Frontal cortex (tissue), 4 donors: ENCODE results near the gene PRMT9. TPM values are rescaled to one million over a fixed set of nuclear protein-coding genes. Genes with fewer than 3 reads are reported as not detected.

ENCODE experiments used
- DNase-seq, 2 donors: peaks; one replicate each; pipeline ENCODE4 v3.0.0; 2012; ENCODE audit warnings: low spot score in 2 of 2
- FAIRE-seq: peaks from 2 replicates; lab custom pipeline; 2012; peaks lifted over from hg19 to GRCh38; lab: Jason Lieb, UNC
- total RNA-seq: library from RNA; depleted of rRNA; stranded (reverse); fragments of >200 nt; gene quantifications from one replicate; pipeline ENCODE4 v1.2.3, GENCODE V29; 2014
- donor health status: control.
- donor health status: control.
- donor health status: control.

PRMT9 gene
- total RNA-seq, 1 donor from 2014 or later: 13.0 TPM

DNA sequence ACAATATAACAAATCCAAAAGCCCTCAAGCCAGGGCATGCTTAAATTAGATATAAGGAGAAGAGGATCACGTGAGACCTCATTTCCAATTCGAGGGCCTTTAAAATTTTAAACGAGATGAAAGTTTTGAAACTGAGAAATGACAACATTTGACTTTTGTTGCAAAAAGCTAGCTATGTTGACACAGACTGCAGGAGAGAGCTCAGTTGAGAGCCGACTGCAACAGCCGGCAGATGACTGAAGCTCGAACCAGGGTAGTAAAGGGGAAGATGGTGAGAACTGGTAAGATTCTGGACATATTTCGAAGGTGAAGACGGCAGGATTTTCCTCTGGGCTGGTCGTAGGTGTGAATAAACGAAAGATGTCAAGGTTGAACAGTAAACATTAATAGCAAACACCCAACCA is 773 bp downstream of the PRMT9 start:
- DNase-seq (peak in 1 of 2 donors; percentile 32), FAIRE-seq (no peak)

- DNase-seq: no peak
- no peak for FAIRE-seq
Observed at GRCh38 chr4:147682755-147683154, 1.2 kb downstream of the PRMT9 start.

- no peak for FAIRE-seq
- DNase-seq: no peak
Observed at GRCh38 chr4:147678796-147679549, 5.0 kb downstream of the PRMT9 start.

GRCh38 chr4:147678106-147678505 is 5.9 kb downstream of the PRMT9 start:
- no peak for FAIRE-seq
- no peak for DNase-seq

DNA sequence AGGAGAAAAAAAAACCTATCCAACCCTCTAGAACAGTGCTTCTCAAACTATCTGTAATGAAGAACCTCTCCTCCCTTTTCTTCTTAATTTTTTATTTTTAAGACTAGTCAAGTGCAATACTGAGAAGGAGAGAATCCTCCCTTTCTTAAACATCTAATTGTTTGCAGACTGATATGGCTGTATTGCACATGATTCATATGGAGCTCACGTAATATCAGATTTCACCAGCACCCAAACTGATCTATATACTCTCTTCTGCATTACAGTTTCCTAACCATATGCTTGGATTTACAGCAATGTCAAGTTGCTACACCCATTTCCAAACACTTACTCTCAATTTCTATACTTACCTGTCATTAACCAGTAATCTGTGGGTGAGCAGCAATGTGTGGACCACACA is 9.5 kb downstream of the PRMT9 start:
- DNase-seq: no peak
- FAIRE-seq: no peak

DNA sequence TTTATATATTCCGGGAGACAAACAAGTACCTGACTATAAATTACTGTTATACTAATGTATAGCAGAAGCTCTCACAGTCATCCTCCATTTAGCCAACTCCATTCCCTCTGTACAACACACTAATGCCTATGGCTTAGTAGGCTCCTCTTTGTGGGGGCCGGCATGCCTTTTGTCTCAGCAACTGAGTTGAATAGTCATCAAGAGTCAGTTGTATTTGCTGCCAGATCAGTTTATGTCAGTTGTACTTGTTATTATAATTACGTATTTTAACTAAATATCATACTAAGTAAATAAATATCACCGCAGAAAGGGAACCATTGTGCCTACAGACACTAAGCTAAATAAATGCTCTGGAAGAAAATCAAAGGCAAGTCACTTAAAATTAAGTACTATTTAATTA is 9.9 kb downstream of the PRMT9 start:
- DNase-seq: no peak

GRCh38 chr4:147658501-147658900 is 25.5 kb downstream of the PRMT9 start:
- DNase-seq: no peak
- no peak for FAIRE-seq

More for the DNA sequence above, 9.9 kb downstream of the PRMT9 start:
- FAIRE-seq: no peak

DNA sequence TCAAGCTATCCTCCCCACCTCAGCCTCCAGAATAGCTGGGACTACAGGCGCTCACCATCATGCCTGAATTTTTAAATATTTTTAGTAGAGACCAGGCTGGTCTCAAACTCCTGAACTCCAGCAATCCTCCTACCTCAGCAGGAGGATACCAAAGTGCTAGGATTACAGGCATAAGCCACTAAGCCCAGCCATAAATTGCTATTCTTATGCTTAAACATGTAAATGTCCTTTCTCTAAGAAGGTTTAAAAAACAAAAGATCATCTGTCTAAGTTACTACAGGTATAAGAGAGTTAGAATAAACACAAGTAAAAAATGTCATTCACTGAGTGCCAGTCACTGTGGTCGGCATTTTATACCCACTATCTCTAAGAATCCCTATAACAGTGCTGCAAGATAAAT is 28.3 kb downstream of the PRMT9 start:
- DNase-seq (no peak), FAIRE-seq (no peak)

GRCh38 chr4:147651563-147651962 is 32.4 kb downstream of the PRMT9 start:
- FAIRE-seq: no peak
- DNase-seq: no peak

DNA sequence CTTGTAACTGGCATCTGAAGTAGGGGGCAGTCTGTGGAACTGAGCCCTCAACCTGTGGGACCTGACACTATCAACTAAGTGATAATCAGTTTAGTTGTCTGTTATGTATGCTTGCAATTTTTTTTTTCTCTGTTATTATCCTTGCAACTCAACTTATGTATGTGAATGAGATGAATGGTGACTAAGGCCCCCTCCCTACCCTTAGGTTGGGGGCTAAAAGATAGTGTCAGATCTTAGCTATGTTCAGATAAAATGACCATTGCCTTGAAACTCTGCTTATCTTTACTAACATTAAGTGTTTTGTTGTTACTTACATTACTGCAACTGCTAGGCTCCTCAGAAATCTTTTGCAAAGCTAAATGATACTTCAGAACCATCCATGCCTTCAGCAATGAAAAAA is 35.3 kb downstream of the PRMT9 start:
- FAIRE-seq: no peak
- no peak for DNase-seq

DNA sequence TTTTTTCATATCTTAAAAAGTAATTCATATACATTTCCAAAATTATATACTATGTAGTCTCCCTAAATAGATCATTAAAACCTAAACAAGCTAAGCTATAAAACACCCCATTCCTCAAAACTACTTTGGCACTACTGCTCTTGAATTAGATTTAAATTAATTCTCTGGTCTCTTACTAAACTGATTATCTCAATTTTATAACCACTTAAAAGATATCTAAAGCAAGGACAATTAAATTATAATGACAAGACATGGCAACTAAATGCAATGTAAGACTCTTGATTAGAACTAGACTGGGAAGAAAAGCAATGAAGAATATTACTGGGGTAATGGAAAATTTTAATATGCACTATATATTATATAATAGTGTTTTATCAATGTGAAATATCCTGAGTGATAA is 38.9 kb downstream of the PRMT9 start:
- FAIRE-seq (no peak), DNase-seq (no peak)

- DNase-seq (no peak), FAIRE-seq (no peak)
Observed at GRCh38 chr4:147644471-147644870, 39.5 kb downstream of the PRMT9 start.

GRCh38 chr4:147643616-147644015 is 40.3 kb downstream of the PRMT9 start:
- no peak for FAIRE-seq
- DNase-seq: no peak

DNA sequence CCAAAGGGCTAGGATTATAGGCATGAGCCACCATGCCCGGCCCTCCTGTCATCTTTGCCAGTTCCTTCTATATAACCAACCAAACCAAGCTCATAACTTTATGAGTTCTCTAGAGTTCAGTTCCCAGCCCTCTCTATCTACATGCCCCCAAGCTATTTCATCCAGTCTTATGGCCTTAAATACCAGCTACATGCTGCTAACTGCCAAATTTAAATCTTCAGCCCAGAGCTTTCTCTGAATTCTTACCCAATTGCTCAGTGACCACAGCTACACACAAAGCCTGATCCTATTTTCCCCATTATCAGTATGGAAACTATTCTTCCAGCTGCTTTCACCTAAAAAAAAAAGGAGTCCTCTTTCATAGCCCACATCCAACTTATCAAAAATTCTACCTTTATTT is 43.6 kb downstream of the PRMT9 start:
- FAIRE-seq: no peak
- DNase-seq: no peak

DNA sequence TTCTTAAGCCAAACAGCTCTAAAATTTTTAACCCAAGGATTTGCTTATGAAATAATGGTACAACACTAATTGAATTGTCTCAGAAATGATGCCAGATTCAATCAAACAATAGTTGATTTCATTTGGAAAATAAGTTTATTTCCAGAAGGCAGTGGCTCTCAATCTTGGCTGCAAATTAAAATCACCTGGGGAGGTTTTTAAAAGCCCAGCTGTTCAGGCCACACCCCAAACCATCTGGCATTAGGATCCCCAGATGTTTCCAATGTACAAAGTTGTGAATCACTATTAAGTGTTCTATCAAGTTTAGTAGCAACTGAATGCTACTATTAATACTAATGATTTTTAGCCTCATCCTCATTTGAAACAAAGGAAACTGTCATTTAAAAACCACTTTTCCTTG is 44.6 kb downstream of the PRMT9 start:
- no peak for DNase-seq
- no peak for FAIRE-seq

- FAIRE-seq (no peak), DNase-seq (no peak)
Observed at GRCh38 chr4:147638942-147639341, 45.0 kb downstream of the PRMT9 start.

DNA sequence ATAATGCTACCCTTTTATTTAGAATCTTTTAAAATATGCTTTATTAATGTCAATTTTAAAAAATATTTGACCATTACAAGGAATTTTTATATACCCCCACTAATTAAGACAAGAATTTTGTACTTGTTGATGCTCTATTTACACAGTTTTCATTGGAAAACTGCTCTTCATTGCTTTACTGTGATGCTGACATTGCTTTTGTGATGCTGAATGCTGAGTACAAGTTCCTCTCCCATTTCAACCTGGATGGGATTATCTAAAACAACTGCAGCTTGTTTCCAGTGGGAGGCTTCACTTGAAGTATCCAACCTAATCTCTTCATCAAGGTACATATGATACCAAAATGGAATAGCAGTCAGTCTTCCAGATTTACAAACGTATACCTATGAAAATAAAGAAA is 45.6 kb downstream of the PRMT9 start:
- no peak for DNase-seq
- FAIRE-seq: no peak

GRCh38 chr4:147635348-147635747 is 48.6 kb downstream of the PRMT9 start:
- FAIRE-seq (no peak), DNase-seq (no peak)

DNA sequence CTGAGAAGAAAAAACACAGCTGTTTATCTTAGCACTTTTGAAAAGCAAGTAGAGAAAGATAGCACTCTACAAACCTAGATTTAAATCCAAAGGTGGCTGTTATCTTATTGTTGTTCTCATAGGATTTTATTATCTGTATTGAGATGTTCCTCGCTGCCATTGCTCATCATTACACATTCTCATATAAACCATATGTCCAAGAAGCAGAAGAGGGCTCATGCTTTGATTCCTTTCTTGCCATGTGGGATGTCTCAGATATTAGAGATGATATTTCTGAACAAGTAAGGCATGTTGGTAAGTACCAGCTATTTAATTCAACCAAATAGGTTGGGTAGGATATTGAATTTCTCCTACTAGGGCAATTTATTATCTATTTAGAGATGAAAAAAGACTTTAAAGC is 50.3 kb downstream of the PRMT9 start:
- FAIRE-seq (no peak), DNase-seq (no peak)

DNA sequence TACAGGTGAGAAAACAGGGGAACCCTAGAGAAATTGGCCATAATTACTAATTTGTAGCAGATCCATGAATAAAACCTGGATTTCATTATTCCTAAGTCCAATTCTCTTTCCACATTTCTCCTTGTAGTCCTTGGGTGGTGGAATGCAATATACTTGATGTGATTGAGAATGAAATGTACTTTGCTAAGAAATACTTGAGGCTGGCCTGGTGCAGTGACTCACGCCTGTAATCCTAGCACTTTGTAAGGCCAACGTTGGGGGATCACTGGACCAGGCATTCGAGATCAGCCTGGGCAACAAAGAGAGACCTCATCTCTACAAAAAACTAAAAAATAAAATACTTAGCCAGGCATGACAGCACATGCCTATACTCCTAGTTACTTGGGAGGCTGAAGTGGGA is 50.9 kb downstream of the PRMT9 start:
- FAIRE-seq: no peak
- no peak for DNase-seq

- FAIRE-seq (peak; percentile 69), DNase-seq (no peak)
Observed at GRCh38 chr4:147629783-147630730, 53.9 kb downstream of the PRMT9 start.
